Measurements from ENCODE around the gene LTK. TPM values are rescaled to one million over a fixed set of nuclear protein-coding genes. Genes with fewer than 3 reads are reported as not detected.

The LTK gene
- total and polyA plus RNA-seq, 2 of the 8 experiments (the other 6 are each of a cell fraction or from before 2014, with no cell fraction given) = 0.05 to 0.19 TPM

DNA sequence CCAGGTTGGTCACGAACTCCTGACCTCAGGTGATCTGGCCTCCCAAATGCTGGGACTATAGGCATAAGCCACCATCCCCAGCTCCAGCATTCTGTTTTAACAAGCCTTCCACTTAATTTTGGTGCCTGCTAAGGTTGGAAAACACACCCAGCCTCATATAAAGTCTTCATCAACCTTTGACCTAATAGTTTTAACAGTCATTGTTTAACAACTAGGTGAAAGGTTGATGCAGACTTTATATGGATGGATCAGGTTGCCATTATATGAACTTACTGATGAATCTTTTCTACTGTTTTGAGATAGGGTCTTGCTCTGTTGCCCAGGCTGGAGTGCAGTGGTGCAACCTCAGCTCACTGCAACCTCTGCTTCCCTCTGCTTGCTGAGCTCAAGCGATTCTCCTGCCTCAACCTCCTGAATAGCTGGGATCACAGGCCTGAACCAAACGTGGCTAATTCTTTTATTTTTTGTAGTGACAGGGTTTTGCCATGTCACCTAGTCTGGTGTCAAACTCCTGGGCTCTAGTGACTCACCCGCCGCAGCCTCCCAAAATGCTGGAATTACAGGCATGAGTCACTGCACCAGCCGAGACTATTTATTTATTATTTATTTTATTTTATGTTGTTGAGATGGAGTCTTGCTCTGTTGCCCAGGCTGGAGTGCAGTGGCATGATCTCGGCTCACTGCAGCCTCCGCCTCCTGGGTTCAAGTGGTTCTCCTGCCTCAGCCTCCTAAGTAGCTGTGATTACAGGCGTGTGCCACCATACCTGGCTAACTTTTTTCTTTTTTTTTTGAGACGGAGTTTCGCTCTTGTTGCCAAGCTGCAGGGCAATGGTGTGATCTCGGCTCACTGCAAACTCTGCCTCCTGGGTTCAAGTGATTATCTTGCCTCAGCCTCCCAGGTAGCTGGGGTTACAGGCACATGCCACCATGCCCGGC lies 33.5 kb upstream of the LTK start (continued):
- TF ChIP-seq TBP (IDR thresholded peaks at IDR 0.05; ENCODE audit: low read depth, low read length) (no peak), POLR2A (IDR thresholded peaks at IDR 0.05; ENCODE audit: control extremely low read depth in 1 of 2, low read depth in 2 of 2, low read length in 2 of 2) (no peak)

Measured in H1 (cell line).